ENCODE data around the gene MYL9. TPM values are rescaled to one million over a fixed set of nuclear protein-coding genes. Genes with fewer than 3 reads are reported as not detected.

Gene MYL9
- total RNA-seq, 1 experiment from 2014 or later, result 382 TPM

- peaks cover 10% of the 10 kb centered on the region for H3K36me3 ChIP-seq (ENCODE audit: control insufficient read depth, insufficient read depth, low read length)
- H3K36me3 Mint-ChIP-seq (ENCODE audit: insufficient read depth, unreplicated experiment), result peaks cover 40% of the 10 kb centered on the region
- no peak overlapping the region for H3K27ac Mint-ChIP-seq (ENCODE audit: unreplicated experiment)
Measured at GRCh38 chr20:36497856-36498255, 43.5 kb upstream of the MYL9 start.

GRCh38 chr20:36498386-36499179 lies 42.7 kb upstream of the MYL9 start:
- Mint-ChIP-seq H3K27ac (ENCODE audit: unreplicated experiment) (no peak overlapping the region), H3K36me3 (ENCODE audit: insufficient read depth, unreplicated experiment) (peaks cover 43% of the 10 kb centered on the region), H3K9me3 (ENCODE audit: unreplicated experiment) (no peaks in the 10 kb centered on the region), H3K4me3 (ENCODE audit: unreplicated experiment) (no peak overlapping the region), H3K4me1 (ENCODE audit: low read depth, unreplicated experiment) (no peaks in the 10 kb centered on the region), H3K27me3 (ENCODE audit: insufficient read depth, unreplicated experiment) (no peaks in the 10 kb centered on the region)
- intact Hi-C loops (cut with micrococcal nuclease; ENCODE audit: unreplicated experiment), result no loop called here
- POLR2A ChIA-PET, result interaction anchor here (0.7 kb wide), 1 partner anchor 46 kb away, joined by 3 read pairs; no protein-coding TSS in a partner anchor
- no peak for DNase-seq
- no peak for TF ChIP-seq CTCF (IDR thresholded peaks at IDR 0.05; ENCODE audit: insufficient read depth in 1 of 2, low read depth in 1 of 2, low read length in 1 of 2, severe bottlenecking in 1 of 2, unreplicated experiment in 1 of 2)
- peaks cover 10% of the 10 kb centered on the region for H3K36me3 ChIP-seq (ENCODE audit: control insufficient read depth, insufficient read depth, low read length)
- no peaks in the 10 kb centered on the region; the same call in 1 of the 2 replicates for H3K4me1 ChIP-seq
- no peaks in the 10 kb centered on the region for H3K27me3 ChIP-seq (replicated peaks; ENCODE audit: control insufficient read depth, insufficient read depth, low read length)
- no TSS peak for BruUV-seq (replicated peaks)
- no peaks in the 10 kb centered on the region for H3K9me3 ChIP-seq
- CTCF ChIA-PET, result no interaction called here
- no peak overlapping the region for H3K4me3 ChIP-seq (ENCODE audit: low read depth, low read length)

More at GRCh38 chr20:36497856-36498255, 43.5 kb upstream of the MYL9 start:
- Histone ChIP-seq H3K9me3 (no peaks in the 10 kb centered on the region), H3K27me3 (replicated peaks; ENCODE audit: control insufficient read depth, insufficient read depth, low read length) (no peaks in the 10 kb centered on the region), H3K4me1 (no peaks in the 10 kb centered on the region; the same call in 1 of the 2 replicates), H3K4me3 (ENCODE audit: low read depth, low read length) (no peak overlapping the region)
- no TSS peak for BruUV-seq (replicated peaks)
- Mint-ChIP-seq H3K4me3 (ENCODE audit: unreplicated experiment) (no peak overlapping the region), H3K27me3 (ENCODE audit: insufficient read depth, unreplicated experiment) (no peaks in the 10 kb centered on the region), H3K9me3 (ENCODE audit: unreplicated experiment) (no peaks in the 10 kb centered on the region), H3K4me1 (ENCODE audit: low read depth, unreplicated experiment) (no peaks in the 10 kb centered on the region)
- TF ChIP-seq CTCF (IDR thresholded peaks at IDR 0.05; ENCODE audit: insufficient read depth in 1 of 2, low read depth in 1 of 2, low read length in 1 of 2, severe bottlenecking in 1 of 2, unreplicated experiment in 1 of 2), result no peak
- intact Hi-C loops (cut with micrococcal nuclease; ENCODE audit: unreplicated experiment), result no loop called here
- ChIA-PET CTCF (no interaction called here), POLR2A (no interaction called here)
- DNase-seq, result no peak

- ChIA-PET POLR2A (interaction anchor here (0.7 kb wide), 1 partner anchor 45 kb away, joined by 3 read pairs; no protein-coding TSS in a partner anchor), CTCF (no interaction called here)
- Histone ChIP-seq H3K27me3 (replicated peaks; ENCODE audit: control insufficient read depth, insufficient read depth, low read length) (no peaks in the 10 kb centered on the region), H3K4me1 (no peaks in the 10 kb centered on the region; the same call in 1 of the 2 replicates), H3K9me3 (no peaks in the 10 kb centered on the region), H3K36me3 (ENCODE audit: control insufficient read depth, insufficient read depth, low read length) (peaks cover 10% of the 10 kb centered on the region), H3K4me3 (ENCODE audit: low read depth, low read length) (no peak overlapping the region)
- TF ChIP-seq CTCF (IDR thresholded peaks at IDR 0.05; ENCODE audit: insufficient read depth in 1 of 2, low read depth in 1 of 2, low read length in 1 of 2, severe bottlenecking in 1 of 2, unreplicated experiment in 1 of 2), result no peak
- no TSS peak for BruUV-seq (replicated peaks)
- H3K36me3 Mint-ChIP-seq (ENCODE audit: insufficient read depth, unreplicated experiment), result peaks cover 48% of the 10 kb centered on the region
- H3K27ac Mint-ChIP-seq (ENCODE audit: unreplicated experiment), result no peak overlapping the region
- intact Hi-C loops (cut with micrococcal nuclease; ENCODE audit: unreplicated experiment), result no loop called here
- no peaks in the 10 kb centered on the region for H3K9me3 Mint-ChIP-seq (ENCODE audit: unreplicated experiment)
- H3K4me1 Mint-ChIP-seq (ENCODE audit: low read depth, unreplicated experiment), result no peaks in the 10 kb centered on the region
- DNase-seq, result no peak
- no peak overlapping the region for H3K4me3 Mint-ChIP-seq (ENCODE audit: unreplicated experiment)
- no peaks in the 10 kb centered on the region for H3K27me3 Mint-ChIP-seq (ENCODE audit: insufficient read depth, unreplicated experiment)
Measured at GRCh38 chr20:36499211-36499610, 42.1 kb upstream of the MYL9 start.
